HepG2 (cell line): Measurements from ENCODE around the gene EGFR.

Experiments
- ETV6 ChIP-seq: sonication (generic); formaldehyde crosslinking; conservative IDR thresholded peaks from 2 replicates; pipeline ENCODE4 v1.4.0; 2020; ENCODE audit warnings: missing genetic modification reagents
- ZNF737 ChIP-seq: sonication (generic); formaldehyde crosslinking; IDR thresholded peaks from 2 replicates; pipeline ENCODE4 v1.5.0; 2020; ENCODE audit warnings: missing genetic modification reagents, mild to moderate bottlenecking, borderline replicate concordance
- TF ChIP-seq, protein P1 (sequence below), 2 experiments: sonication (generic) in 1 of 2; formaldehyde crosslinking in 1 of 2; IDR thresholded peaks; 2 replicates each; pipeline versions ENCODE4 v1.5.1 to v1.6.1; 2011 to 2020; ENCODE audit warnings: borderline replicate concordance in 1 of 2, low read depth in 1 of 2, low read length in 1 of 2, mild to moderate bottlenecking in 1 of 2, missing genetic modification reagents in 1 of 2, moderate library complexity in 1 of 2

- TF ChIP-seq ETV6 (CRISPR knock-in tag) (no peak), ZNF737 (CRISPR knock-in tag) (no peak)
- TF ChIP-seq, protein P1, sequence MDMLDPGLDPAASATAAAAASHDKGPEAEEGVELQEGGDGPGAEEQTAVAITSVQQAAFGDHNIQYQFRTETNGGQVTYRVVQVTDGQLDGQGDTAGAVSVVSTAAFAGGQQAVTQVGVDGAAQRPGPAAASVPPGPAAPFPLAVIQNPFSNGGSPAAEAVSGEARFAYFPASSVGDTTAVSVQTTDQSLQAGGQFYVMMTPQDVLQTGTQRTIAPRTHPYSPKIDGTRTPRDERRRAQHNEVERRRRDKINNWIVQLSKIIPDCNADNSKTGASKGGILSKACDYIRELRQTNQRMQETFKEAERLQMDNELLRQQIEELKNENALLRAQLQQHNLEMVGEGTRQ (IDR thresholded peaks at IDR 0.05; ENCODE audit: low read depth, low read length): no peak
- TF ChIP-seq, protein P1 (CRISPR knock-in tag; IDR thresholded peaks at IDR 0.05; ENCODE audit: borderline replicate concordance): no peak
Measured at GRCh38 chr7:55177589-55178261, 158.9 kb downstream of the EGFR start.
